ENCODE results near the gene PHF2.

PHF2 gene

GRCh38 chr9:93594041-93594756 is 17.8 kb downstream of the PHF2 start:
- no peak overlapping the region for H3K27ac ChIP-seq (ENCODE audit: extremely low read depth, low read depth, low read length)
- H3K9me3 ChIP-seq (ENCODE audit: control insufficient read depth, insufficient read depth, low read depth, low read length) = no peaks in the 10 kb centered on the region
- ChIA-PET POLR2A (interaction anchor here (0.6 to 1.3 kb wide), 2 partner anchors 28 to 65 kb away, joined by 9 to 10 read pairs; no protein-coding TSS in a partner anchor), CTCF (interaction anchor here (0.6 to 2.4 kb wide), 3 partner anchors 13 to 356 kb away, joined by 3 to 7 read pairs (median 3); no protein-coding TSS in a partner anchor)
- 0 out of 2 replicates have a peak, but pooled peaks cover 3% of the 10 kb centered on the region for H3K4me1 ChIP-seq (ENCODE audit: control insufficient read depth, insufficient read depth, low read length)
- H3K4me3 ChIP-seq (ENCODE audit: low read depth, low read length) = no peak overlapping the region
- no peaks in the 10 kb centered on the region for H3K36me3 ChIP-seq (ENCODE audit: control insufficient read depth in 2 of 2, insufficient read depth in 1 of 2, low read length in 2 of 2)
- peak; percentile 91 for TF ChIP-seq KLF1 (tag by site-specific recombination; IDR thresholded peaks at IDR 0.05)
- TF ChIP-seq ZFHX2 (tag by site-specific recombination; conservative IDR thresholded peaks at IDR 0.05) = 0 out of 2 replicates have a peak, but pooled peaks have one; percentile 13
- TF ChIP-seq ZNF341 (tag by site-specific recombination; IDR thresholded peaks at IDR 0.05; ENCODE audit: low read depth) = peak; percentile 83
- 0 out of 2 replicates have a peak, but pooled peaks have one; percentile 23 for TF ChIP-seq KLF9 (tag by site-specific recombination; IDR thresholded peaks at IDR 0.05; ENCODE audit: low read depth)
- TF ChIP-seq ZNF132 (tag by site-specific recombination; IDR thresholded peaks at IDR 0.05; ENCODE audit: borderline replicate concordance) = no peak
- TF ChIP-seq ZNF398 (tag by site-specific recombination; IDR thresholded peaks at IDR 0.05) = no peak
- TF ChIP-seq PBX3 (CRISPR knock-in tag; IDR thresholded peaks at IDR 0.05) = no peak
- TF ChIP-seq ZNF157 (tag by site-specific recombination; IDR thresholded peaks at IDR 0.05) = no peak
- TF ChIP-seq ZNF747 (tag by site-specific recombination; IDR thresholded peaks at IDR 0.05) = no peak
- TF ChIP-seq ZIC2 (tag by site-specific recombination; IDR thresholded peaks at IDR 0.05) = peak; percentile 91
- TF ChIP-seq GLIS1 (tag by site-specific recombination; IDR thresholded peaks at IDR 0.05) = peak; percentile 60
- TF ChIP-seq ZNF362 (tag by site-specific recombination; IDR thresholded peaks at IDR 0.05) = no peak
- no peak for TF ChIP-seq ZNF488 (tag by site-specific recombination; IDR thresholded peaks at IDR 0.05)
- TF ChIP-seq ZNF133 (tag by site-specific recombination; IDR thresholded peaks at IDR 0.05) = no peak

GRCh38 chr9:93595461-93595860 is 19.1 kb downstream of the PHF2 start:
- TF ChIP-seq ZNF600 (tag by site-specific recombination; IDR thresholded peaks at IDR 0.05) = no peak
- no peak for TF ChIP-seq ZNF548 (tag by site-specific recombination; IDR thresholded peaks at IDR 0.05)
- TF ChIP-seq GLI4 (tag by site-specific recombination; IDR thresholded peaks at IDR 0.05) = no peak
- no peak for TF ChIP-seq ZNF266 (tag by site-specific recombination; IDR thresholded peaks at IDR 0.05; ENCODE audit: low read depth)
- no peak for TF ChIP-seq ZBTB1 (tag by site-specific recombination; IDR thresholded peaks at IDR 0.05)
- TF ChIP-seq ZNF530 (tag by site-specific recombination; IDR thresholded peaks at IDR 0.05; ENCODE audit: low read depth) = no peak
- no peak for TF ChIP-seq ZNF341 (tag by site-specific recombination; IDR thresholded peaks at IDR 0.05; ENCODE audit: low read depth)
- no peak for TF ChIP-seq ZNF747 (tag by site-specific recombination; IDR thresholded peaks at IDR 0.05)
- TF ChIP-seq ZNF777 (tag by site-specific recombination; IDR thresholded peaks at IDR 0.05; ENCODE audit: borderline replicate concordance) = no peak
- no peak for TF ChIP-seq OSR2 (tag by site-specific recombination; IDR thresholded peaks at IDR 0.05)
- TF ChIP-seq ZNF280D (tag by site-specific recombination; IDR thresholded peaks at IDR 0.05) = no peak
- no peak for TF ChIP-seq ZNF610 (tag by site-specific recombination; IDR thresholded peaks at IDR 0.05; ENCODE audit: borderline replicate concordance)
- TF ChIP-seq ZNF626 (tag by site-specific recombination; IDR thresholded peaks at IDR 0.05) = no peak
- Histone ChIP-seq H3K36me3 (ENCODE audit: control insufficient read depth in 2 of 2, insufficient read depth in 1 of 2, low read length in 2 of 2) (no peaks in the 10 kb centered on the region), H3K27ac (ENCODE audit: extremely low read depth, low read depth, low read length) (no peak overlapping the region), H3K4me1 (ENCODE audit: control insufficient read depth, insufficient read depth, low read length) (peaks cover 4% of the 10 kb centered on the region; the same call in 1 of the 2 replicates), H3K9me3 (ENCODE audit: control insufficient read depth, insufficient read depth, low read depth, low read length) (no peaks in the 10 kb centered on the region), H3K4me3 (ENCODE audit: low read depth, low read length) (no peak overlapping the region)
- CTCF ChIA-PET = interaction anchor here (0.7 kb wide), 1 partner anchor 29 kb away, joined by 3 read pairs; no protein-coding TSS in a partner anchor
- POLR2A ChIA-PET = no interaction called here

Measured in HEK293 (cell line).